Activated CD4-positive, alpha-beta T cell treated with anti-CD3 and anti-CD28 coated beads, Interleukin-2, amount 50 U/mL, for 16 hours (primary cell): ENCODE measurements around the gene TBC1D14.
"Not testable (repeated sequence)": the region's sequence is repeated elsewhere in the genome, so short reads cannot be mapped to it uniquely, and the experiment has no call there.

Experiments
- DNase-seq: peaks from one replicate; pipeline ENCODE4 v3.0.0-alpha.2; 2020

Gene TBC1D14

GRCh38 chr4:7068883-7069282, 159.3 kb downstream of the TBC1D14 start:
- no peak for DNase-seq

GRCh38 chr4:7070729-7071511, 161.3 kb downstream of the TBC1D14 start:
- peak; percentile 88 for DNase-seq

GRCh38 chr4:7073059-7073458, 163.4 kb downstream of the TBC1D14 start:
- no peak for DNase-seq

DNA sequence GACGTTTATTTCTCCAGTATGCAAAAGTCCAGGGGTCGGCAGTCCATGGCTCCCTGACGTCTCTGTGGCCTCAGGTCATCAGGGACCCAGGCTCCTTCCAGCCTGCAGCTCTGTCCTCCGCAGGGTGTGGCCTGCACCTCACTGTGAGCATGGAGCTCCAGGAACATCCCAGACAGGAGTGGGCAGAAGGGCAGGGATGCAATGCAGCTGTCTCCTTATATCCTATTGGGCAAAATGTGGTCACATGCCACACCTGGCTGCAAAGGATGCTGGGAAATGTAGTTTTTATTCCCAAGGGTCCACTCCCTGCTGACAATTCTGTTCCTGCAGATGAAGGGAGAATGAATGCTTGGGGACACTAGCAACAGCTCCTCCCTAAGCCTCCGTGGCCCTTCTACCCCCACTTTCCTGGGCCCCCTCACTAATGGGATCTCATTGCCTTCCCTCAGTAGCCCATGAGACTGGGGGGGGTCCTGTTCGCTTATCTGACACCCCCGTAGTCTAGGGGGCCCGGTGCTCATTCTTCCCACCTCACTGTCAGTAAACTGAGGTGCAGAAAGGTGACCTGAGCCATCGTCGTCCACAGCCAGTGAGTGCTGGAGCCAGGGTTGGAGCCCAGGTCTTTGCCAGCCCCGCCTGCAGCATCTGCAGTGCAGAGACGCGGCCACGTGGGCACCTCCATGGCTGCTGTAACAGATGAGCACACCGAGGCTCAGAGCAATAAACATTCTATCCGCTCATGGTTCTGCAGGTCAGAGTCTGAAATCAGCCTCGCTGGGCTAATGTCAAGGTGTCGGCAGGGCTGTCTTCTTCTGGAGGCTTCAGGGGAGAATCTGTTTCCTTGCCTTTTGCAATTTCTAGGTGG, 164.1 kb downstream of the TBC1D14 start:
- DNase-seq = peak; percentile 58

GRCh38 chr4:7074426-7074825, 164.8 kb downstream of the TBC1D14 start:
- no peak for DNase-seq

GRCh38 chr4:7075962-7076695, 166.5 kb downstream of the TBC1D14 start:
- DNase-seq = no peak

DNA sequence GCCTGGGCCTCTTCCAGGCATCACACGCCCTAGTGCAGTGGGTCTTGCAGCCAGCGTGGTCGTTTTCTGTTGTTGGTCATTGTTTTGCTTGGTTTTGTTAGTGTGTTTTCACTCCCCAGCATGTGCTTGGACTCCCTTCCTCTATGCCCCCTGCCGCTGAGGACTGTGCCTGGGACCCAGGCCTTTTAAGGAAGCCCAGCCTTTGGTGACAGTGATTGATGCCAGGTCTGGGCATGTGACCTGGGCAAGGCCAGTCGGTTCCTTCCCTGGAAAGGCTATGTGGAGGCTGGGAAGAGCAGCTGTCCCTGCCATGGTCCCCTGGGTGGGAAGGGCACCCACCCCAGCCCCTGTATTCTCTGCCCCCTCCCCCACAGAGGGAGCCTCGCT, 167.1 kb downstream of the TBC1D14 start:
- DNase-seq = no peak

DNA sequence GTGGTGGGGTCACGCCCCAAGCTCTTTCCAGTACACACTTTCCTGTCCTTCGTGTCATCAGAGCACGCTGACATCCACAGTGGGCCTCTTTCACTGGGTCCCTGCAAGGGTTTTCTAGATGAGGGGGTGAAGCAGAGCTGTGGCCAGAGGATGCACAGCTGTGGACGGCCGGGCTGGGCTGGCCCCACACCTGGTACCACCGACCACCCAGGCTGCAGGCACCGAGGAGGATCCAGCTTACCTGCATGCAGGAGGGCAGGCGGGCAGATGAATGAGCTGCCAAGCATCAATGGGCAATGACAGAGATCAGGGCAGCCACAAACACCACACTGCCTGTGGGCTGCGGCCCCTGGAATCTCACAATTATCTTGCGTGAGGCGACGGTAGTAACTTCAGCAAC, 167.7 kb downstream of the TBC1D14 start:
- DNase-seq = no peak

GRCh38 chr4:7078025-7078424, 168.4 kb downstream of the TBC1D14 start:
- DNase-seq = no peak

- not testable (repeated sequence) for DNase-seq
Measured at GRCh38 chr4:7079483-7079882, 169.9 kb downstream of the TBC1D14 start.

- DNase-seq = not testable (repeated sequence)
Measured at GRCh38 chr4:7079909-7080308, 170.3 kb downstream of the TBC1D14 start.
